Psoas muscle (tissue), 8 donors: ENCODE data around the gene CRNN. TPM values are rescaled to one million over a fixed set of nuclear protein-coding genes. Genes with fewer than 3 reads are reported as not detected.

Experiments
- ATAC-seq, 4 donors: fragments of 200-7000 bp; cut with Tn5 transposase; one replicate each; pipeline ENCODE4 v1.9.1; 2020; ENCODE audit warnings: moderate library complexity in 3 of 4, mild to moderate bottlenecking in 2 of 4
- DNase-seq, 2 donors: peaks; one replicate each; pipeline ENCODE4 v3.0.0-alpha.2; 2020
- H3K27ac ChIP-seq: fragments of 200-600 bp; one replicate; pipeline ENCODE4 v1.8.0; 2022
- H3K27me3 ChIP-seq, 3 donors: fragments of 200-600 bp in 1 of 3; one replicate each; pipeline versions ENCODE4 v1.6.1 to v1.8.0; 2013 to 2022; ENCODE audit warnings: low read length in 2 of 3, mild to moderate bottlenecking in 2 of 3, moderate library complexity in 1 of 3; ENCODE audit not compliant: insufficient read depth in 3 of 3
- H3K36me3 ChIP-seq, 2 donors: fragments of 200-600 bp in 1 of 2; one replicate each; pipeline versions ENCODE4 v1.6.1 to v1.8.0; 2013 to 2022; ENCODE audit warnings: low read depth in 1 of 2, mild to moderate bottlenecking in 1 of 2, moderate library complexity in 1 of 2; ENCODE audit not compliant: insufficient read depth in 1 of 2
- H3K4me1 ChIP-seq: fragments of 200-600 bp; one replicate; pipeline ENCODE4 v1.8.0; 2022
- H3K4me3 ChIP-seq: fragments of 200-600 bp; one replicate; pipeline ENCODE4 v1.8.0; 2022; ENCODE audit warnings: mild to moderate bottlenecking
- H3K9me3 ChIP-seq: fragments of 200-600 bp; one replicate; pipeline ENCODE4 v1.8.0; 2022
- CTCF ChIP-seq: fragments of 200-600 bp; IDR thresholded peaks from one replicate; pipeline ENCODE4 v1.8.0; 2022; ENCODE audit warnings: antibody characterized with exemption
- WGBS, 3 donors: extraction: QIAGEN DNeasy Blood & Tissue Kit; methylation state at CpG; one replicate each; pipeline versions ENCODE4 v1.1.6 to v1.1.7; 2013; 5-methylcytosine and 5-hydroxymethylcytosine counted together
- intact Hi-C, 2 donors: fragments of 100-400 bp; cut with DNase I; formaldehyde crosslinking; loops; one replicate each; pipeline versions ENCODE4 v1.11.0 to v1.14.2; 2022
- polyA plus RNA-seq, 3 donors: library from polyadenylated mRNA; stranded (reverse); fragments of 200-250 nt; gene quantifications; one replicate each; pipeline ENCODE4 v1.2.3, GENCODE V29; 2013
- total RNA-seq, 4 donors: library from RNA; stranded (reverse); fragmentation: NEBNext Ultra II Directional in 2 of 4; extraction: Animal tissue kit (Norgen Biotek cat#: 25700) in 2 of 4; gene quantifications; one replicate each; pipeline versions ENCODE4 v1.2.1 to v1.2.4, GENCODE V29; 2021 to 2023
- donor health status: healthy with polysubstance abuse.
- donor health status: DM: no; HTN: no; CAD: no; lungs with moderate emphysema.
- donor health status: Bipolar disorder and iron deficiency.
- donor health status: healthy.
- donor health status: DM: yes; HTN: yes; CAD: no.
- donor health status: DM: no; HTN: no; CAD: no.
- donor health status: DM: no; HTN: no; CAD: no.
- donor health status: DM: yes; HTN: yes; CAD: no.

CRNN gene
- total and polyA plus RNA-seq, 7 donors = 0.28 to 0.30 TPM; not detected in 5

- ATAC-seq = no peak
- Histone ChIP-seq H3K4me3 (no peak overlapping the region), H3K9me3 (peaks cover 4% of the 10 kb centered on the region), H3K27ac (no peak overlapping the region), H3K36me3 (no peaks in the 10 kb centered on the region), H3K4me1 (no peaks in the 10 kb centered on the region), H3K27me3 (no peaks in the 10 kb centered on the region)
- WGBS, 3 donors = 76 to 90% (median 80%) methylated on average over 1 of the region's 1 CpG
- TF ChIP-seq CTCF = no peak
- intact Hi-C loops = no loop called here
- no peak for DNase-seq
These were observed 41.4 kb downstream of the CRNN start for GRCh38 chr1:152372672-152373071.

GRCh38 chr1:152367436-152367835 is 46.6 kb downstream of the CRNN start:
- DNase-seq (no peak), ATAC-seq (no peak)
- WGBS, 3 donors = 26 to 78% (median 35%) methylated on average over 1 of the region's 1 CpG
- H3K9me3 ChIP-seq = peaks cover 4% of the 10 kb centered on the region
- no peak overlapping the region for H3K4me3 ChIP-seq
- no peaks in the 10 kb centered on the region for H3K36me3 ChIP-seq
- TF ChIP-seq CTCF = no peak
- H3K27ac ChIP-seq = no peak overlapping the region
- no peaks in the 10 kb centered on the region for H3K4me1 ChIP-seq
- intact Hi-C loops = no loop called here
- no peaks in the 10 kb centered on the region for H3K27me3 ChIP-seq

GRCh38 chr1:152359906-152360305 is 54.2 kb downstream of the CRNN start, which contains the start of gene FLG2:
TSS of gene FLG2 (minus strand) at chr1:152360006. CDS start at chr1:152358884, 1,122 bp downstream.
- no peaks in the 10 kb centered on the region for H3K27me3 ChIP-seq
- intact Hi-C loops = no loop called here
- no peak within 1 kb of the TSS for H3K4me3 ChIP-seq
- no peak for ATAC-seq
- no peak for DNase-seq
- WGBS, 3 donors = 79 to 93% (median 86%) methylated on average over 2 of the region's 2 CpGs
- H3K9me3 ChIP-seq = no peaks in the 10 kb centered on the region
- TF ChIP-seq CTCF = no peak
- no peak within 1 kb of the TSS for H3K27ac ChIP-seq
- H3K4me1 ChIP-seq = no peaks in the 10 kb centered on the region
- H3K36me3 ChIP-seq = no peaks in the 10 kb centered on the region

Other genes with a start within 250 kb of the CRNN start
- not detected for gene HRNR, start 190.1 kb downstream of the CRNN start, total RNA-seq
- gene HRNR, start 190.1 kb downstream of the CRNN start, polyA plus RNA-seq = not detected
- not detected for gene FLG, start 89.0 kb downstream of the CRNN start, total RNA-seq
- under 1 TPM in 2 of 3 donors, not detected in 1; under 0.01 to 0.01 TPM for gene FLG, start 89.0 kb downstream of the CRNN start, polyA plus RNA-seq
- not detected for gene FLG2, start 54.3 kb downstream of the CRNN start, total RNA-seq
- gene FLG2, start 54.3 kb downstream of the CRNN start, polyA plus RNA-seq = not detected
- not detected for gene LCE5A, start 96.5 kb upstream of the CRNN start, total RNA-seq
- not detected for gene LCE5A, start 96.5 kb upstream of the CRNN start, polyA plus RNA-seq
- not detected for gene CRCT1, start 100.2 kb upstream of the CRNN start, total RNA-seq
- not detected for gene CRCT1, start 100.2 kb upstream of the CRNN start, polyA plus RNA-seq
- gene LCE3E, start 152.5 kb upstream of the CRNN start, total RNA-seq = not detected
- gene LCE3E, start 152.5 kb upstream of the CRNN start, polyA plus RNA-seq = not detected
- not detected for gene LCE3D, start 166.3 kb upstream of the CRNN start, total RNA-seq
- not detected for gene LCE3D, start 166.3 kb upstream of the CRNN start, polyA plus RNA-seq
- not detected for gene LCE3C, start 186.0 kb upstream of the CRNN start, total RNA-seq
- gene LCE3C, start 186.0 kb upstream of the CRNN start, polyA plus RNA-seq = not detected
- not detected for gene LCE3B, start 199.5 kb upstream of the CRNN start, total RNA-seq
- gene LCE3B, start 199.5 kb upstream of the CRNN start, polyA plus RNA-seq = not detected
- not detected for gene LCE3A, start 208.8 kb upstream of the CRNN start, total RNA-seq
- gene LCE3A, start 208.8 kb upstream of the CRNN start, polyA plus RNA-seq = not detected
- gene LCE2D, start 249.1 kb upstream of the CRNN start, total RNA-seq = not detected
- not detected for gene LCE2D, start 249.1 kb upstream of the CRNN start, polyA plus RNA-seq